GM19395 (cell line): Measurements from ENCODE around the gene BUD13.
A peak's percentile ranks its signal among the peaks of the same experiment; 100 is the strongest.
"Not testable (repeated sequence)": the region's sequence is repeated elsewhere in the genome, so short reads cannot be mapped to it uniquely, and the experiment has no call there.

Source experiments
- ATAC-seq: cut with Tn5 transposase; IDR thresholded peaks from one replicate; pipeline ENCODE4 v1.9.1; 2021; ENCODE audit warnings: mild to moderate bottlenecking, moderate library complexity; ENCODE audit not compliant: unreplicated experiment

BUD13 gene

DNA sequence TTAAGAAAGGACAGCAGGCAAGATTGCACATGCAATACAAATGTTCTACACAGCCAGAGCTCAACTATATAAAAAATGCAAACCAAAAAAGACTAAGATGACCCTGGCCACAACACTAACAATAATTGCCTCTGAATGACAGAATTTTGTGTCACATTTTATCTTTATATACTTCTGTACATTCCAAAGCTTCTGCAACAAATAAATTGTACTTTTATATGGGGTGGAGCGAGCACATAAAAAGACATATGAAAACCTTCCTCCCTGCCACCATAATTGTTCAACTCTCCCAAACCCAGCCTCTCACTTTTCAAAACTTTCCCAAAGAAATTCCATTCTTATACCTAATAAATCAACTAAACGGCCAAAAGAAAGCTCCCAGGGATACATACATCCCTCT, 10.7 kb downstream of the BUD13 start:
- ATAC-seq: no peak

- not testable (repeated sequence) for ATAC-seq
These were observed 16.7 kb downstream of the BUD13 start for GRCh38 chr11:116756044-116756443.

GRCh38 chr11:116750070-116750718, 22.6 kb downstream of the BUD13 start:
- no peak for ATAC-seq

DNA sequence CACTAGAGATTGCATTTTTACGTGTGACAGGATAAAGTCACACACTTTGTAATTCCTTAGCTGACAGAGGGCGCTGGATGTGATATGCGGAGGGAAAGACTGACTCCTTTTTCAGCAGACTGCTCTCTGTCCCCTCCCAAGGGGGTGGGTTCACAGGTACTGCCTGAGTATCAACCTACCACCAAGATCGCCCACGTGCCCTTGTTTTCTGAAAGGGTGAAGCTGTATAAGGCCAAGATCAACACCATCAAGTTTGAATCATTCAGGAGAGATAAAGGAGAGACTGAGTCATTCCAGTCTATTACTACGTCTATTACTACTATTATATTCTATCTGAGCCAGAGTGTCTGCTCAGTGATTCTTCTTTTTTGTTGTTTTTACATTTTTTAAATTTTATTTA, 30.7 kb downstream of the BUD13 start:
- ATAC-seq: no peak

GRCh38 chr11:116740741-116741140, 32.0 kb downstream of the BUD13 start:
- no peak for ATAC-seq

DNA sequence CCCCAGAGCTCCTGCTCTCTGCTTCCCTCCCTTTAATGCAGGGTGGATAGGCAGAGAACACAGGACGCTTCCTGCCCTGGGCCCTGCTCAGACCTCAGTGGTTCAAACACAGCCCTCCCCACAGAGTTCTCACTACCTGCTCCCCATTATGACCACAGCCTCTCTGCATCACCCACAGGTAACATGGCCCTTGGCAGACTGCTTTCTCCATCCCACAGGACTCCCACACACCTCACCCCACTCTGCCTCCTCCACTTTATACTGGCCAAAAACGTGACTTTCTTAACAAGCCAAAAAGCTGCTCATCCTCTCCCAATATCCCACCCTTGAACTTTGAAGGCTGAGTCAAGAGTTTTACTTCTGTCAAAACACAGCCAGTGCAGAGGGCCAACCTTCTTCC, 33.8 kb downstream of the BUD13 start:
- no peak for ATAC-seq

GRCh38 chr11:116736763-116737162, 36.0 kb downstream of the BUD13 start:
- no peak for ATAC-seq

DNA sequence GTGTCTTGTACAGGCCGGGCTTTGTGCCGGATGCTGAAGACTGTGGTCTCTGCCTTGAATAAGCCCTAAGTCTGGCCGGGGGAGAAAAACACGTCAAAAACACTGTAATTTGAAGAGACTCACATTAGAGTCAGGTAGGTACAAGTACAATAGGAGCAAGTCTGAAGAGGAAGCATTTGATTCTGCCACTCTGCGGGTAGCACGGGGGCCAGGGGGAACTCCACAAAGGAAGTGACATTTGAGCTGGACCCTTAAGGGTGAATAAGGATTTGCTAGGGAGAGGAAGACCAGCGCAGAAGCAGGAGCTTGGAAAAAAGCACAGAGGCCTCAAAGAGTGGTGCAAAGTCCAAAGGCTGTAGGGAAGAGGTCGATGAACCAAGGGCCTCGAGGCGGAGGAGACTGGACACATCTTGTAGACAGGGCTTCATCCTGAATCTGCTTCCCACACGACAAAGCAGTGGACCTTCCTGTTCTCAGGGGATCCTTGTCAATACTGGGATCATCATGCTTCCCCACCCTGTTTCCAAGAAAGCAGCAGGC, 38.7 kb downstream of the BUD13 start:
- ATAC-seq: no peak

- peak; percentile 18 for ATAC-seq
These were observed 39.6 kb downstream of the BUD13 start for GRCh38 chr11:116733043-116733755.

DNA sequence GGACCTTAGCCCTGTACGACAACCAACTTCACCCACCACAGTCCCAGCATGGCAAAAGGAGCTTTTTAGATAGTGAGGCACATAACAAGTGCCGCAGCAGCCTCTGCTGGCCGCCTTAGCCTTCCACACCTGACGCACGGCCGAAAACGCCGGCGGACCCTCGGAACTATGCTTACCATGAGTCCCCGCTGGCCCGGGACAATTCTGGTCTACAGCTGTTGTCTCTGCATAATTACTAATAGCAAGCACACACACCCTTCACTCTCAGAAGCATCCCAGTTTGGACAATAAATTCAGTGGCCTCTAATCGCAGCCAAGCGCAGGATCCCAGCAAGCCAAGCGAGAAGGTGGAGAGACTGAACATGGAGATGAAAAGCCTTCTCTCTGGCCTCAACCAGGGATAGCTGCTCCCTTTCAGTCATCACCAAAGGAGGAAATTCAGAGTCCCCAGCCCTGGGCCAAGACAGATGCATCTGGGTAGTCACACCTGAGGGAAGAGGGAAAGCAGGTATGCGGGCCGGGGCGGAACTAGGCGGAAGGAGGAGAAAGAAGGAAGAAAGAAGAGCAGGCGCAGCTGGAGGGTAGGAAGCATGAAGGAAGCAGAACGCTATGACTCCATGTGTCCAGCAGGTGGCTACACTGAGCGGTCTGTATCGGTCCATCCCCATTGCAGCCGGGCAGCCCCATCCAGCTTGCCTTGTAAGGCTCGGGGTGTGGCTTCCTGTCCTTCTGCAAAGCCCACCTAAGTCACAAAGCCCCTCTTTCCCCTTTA, 40.3 kb downstream of the BUD13 start:
- peak; percentile 86 for ATAC-seq

DNA sequence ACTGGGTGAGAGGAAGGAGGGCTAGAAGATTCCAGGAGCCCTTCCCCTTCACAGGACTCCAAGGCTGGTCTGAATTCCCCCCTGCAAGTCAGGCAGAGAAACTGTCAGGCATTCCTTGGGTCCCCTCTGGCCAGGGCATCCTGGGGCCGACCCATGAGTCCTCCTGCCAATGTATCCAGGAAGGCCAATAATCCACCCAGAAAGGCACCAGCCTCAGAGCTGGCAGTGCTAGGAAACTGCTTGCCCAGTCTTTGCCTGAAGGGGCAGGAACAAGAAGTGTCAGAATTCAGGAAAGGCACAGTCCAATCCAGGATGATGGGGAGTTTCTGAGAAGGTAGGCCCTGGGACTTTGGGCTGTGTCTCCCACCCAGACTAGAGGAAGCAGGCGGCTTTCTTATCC, 41.0 kb downstream of the BUD13 start:
- ATAC-seq: no peak

GRCh38 chr11:116731097-116731761, 41.6 kb downstream of the BUD13 start:
- no peak for ATAC-seq

DNA sequence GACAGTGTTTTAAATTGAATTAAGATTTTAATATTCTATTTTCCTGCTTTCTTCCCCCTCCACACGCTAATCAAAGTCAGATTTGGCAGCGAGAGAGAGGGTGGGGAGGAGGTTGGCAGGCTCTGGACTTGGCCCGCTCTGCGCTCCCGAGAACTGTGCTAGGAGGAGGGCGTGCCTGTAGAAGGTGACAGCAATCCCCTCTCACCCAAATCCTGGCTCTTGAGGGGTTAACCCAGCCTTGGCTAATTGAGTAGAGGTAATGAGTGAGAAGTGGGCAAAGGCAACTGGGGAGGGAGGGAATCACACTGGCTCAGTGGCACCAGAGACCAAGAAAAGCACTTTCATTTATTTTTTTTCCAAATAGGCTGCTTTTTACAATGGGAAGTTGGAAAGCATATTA, 42.2 kb downstream of the BUD13 start:
- no peak for ATAC-seq

DNA sequence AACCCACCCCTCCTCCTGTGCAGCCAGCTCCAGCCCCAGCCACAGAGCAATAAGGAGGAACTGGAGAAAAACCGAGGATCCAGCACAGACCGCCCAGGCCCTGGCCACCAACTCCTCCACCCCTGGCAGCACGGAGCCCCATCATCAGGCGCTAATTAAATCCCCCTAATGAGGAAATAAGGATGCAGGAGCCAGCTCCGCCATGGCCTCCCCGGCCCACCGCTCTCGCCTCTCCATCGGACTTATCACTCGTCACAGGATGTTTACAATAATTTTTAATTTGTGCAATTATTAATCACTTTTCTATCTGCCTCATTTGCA, 42.6 kb downstream of the BUD13 start:
- no peak for ATAC-seq

- no peak for ATAC-seq
These were observed 43.1 kb downstream of the BUD13 start for GRCh38 chr11:116729501-116730240.

- no peak for ATAC-seq
These were observed 44.8 kb downstream of the BUD13 start for GRCh38 chr11:116727990-116728389.

DNA sequence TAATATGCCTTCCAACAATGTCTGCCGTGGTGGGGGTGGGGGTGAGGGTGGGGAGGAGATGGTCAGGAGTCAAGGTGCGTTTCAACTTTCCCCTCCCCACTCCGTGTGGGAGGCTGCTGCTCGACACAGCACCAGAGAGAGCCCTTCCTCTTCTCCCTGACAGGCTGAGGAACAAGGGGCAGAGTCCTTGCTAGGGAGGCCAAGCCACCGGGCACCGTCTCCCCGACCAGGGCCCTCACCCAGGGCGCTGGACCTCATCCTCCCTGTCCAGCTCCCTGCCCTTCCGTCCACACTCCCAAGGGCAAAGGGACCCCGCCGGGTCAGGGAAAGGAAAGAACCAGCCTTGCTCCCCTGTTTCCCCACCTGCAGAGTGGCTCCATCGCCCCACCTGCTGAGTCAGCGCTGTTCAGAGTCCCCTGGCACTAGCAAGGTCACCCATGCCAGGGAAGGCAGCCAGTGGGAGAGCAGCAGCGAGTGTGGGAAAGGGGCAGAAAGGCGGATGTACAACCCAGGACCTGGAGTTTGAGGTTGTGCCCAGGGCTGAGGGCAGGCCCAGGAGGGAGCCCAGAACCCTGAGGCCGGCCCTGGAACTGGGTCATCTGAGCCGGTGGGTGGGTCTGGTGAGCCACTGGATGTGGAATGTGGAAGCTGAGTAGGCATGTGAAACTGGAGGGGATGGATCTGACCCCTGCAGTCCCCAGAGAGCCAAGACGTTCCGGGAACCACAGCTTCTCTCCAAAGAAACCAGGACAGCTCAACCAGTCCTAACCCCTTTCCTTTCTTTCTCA, 47.2 kb downstream of the BUD13 start:
- no peak for ATAC-seq

DNA sequence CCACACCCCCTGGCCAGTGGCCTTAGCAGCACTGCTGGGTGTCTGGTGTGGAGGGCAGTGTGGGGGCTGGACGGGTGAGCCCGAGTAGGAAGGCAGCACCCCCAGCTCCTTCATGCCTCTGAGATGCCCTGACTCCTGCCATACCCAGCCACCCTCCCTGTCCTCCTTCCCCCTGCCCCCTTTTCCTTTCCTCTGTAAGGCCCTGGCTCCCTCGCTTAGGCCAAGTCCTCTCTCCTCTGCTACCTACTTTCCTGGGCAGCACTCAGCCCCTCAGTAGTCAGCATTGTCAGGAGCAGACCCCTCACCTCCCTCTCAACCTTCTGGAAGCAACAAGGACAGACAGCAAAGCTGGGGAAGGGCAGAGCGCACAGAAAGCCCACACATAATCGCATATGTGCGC, 48.0 kb downstream of the BUD13 start:
- no peak for ATAC-seq

DNA sequence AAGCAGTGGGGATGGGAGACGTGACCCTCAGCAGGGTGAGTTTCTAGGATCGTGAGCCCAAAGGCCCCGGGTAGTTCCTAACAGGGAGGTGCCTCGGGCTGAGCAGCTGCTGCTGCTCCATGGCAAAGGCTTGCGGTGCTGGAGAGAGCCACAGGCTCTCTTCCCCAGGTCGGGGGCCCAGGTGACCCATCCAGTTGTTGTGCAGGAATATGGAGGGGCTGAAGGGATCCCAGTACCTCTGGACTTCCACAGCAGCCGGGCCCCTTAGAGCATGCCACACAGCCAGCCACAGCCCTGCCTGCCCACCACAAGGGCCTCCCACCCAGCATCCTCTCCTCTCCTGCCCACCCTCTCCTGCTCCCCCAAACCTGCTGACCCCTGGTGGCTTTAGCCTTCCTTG, 49.3 kb downstream of the BUD13 start:
- no peak for ATAC-seq

GRCh38 chr11:116721988-116722387, 50.8 kb downstream of the BUD13 start:
- ATAC-seq: no peak
